Measurements from ENCODE around the gene DGUOK. TPM values are rescaled to one million over a fixed set of nuclear protein-coding genes. Genes with fewer than 3 reads are reported as not detected.

Gene DGUOK
- total and polyA plus RNA-seq, 2 experiments from 2014 or later: 50.9 to 116 TPM

DNA sequence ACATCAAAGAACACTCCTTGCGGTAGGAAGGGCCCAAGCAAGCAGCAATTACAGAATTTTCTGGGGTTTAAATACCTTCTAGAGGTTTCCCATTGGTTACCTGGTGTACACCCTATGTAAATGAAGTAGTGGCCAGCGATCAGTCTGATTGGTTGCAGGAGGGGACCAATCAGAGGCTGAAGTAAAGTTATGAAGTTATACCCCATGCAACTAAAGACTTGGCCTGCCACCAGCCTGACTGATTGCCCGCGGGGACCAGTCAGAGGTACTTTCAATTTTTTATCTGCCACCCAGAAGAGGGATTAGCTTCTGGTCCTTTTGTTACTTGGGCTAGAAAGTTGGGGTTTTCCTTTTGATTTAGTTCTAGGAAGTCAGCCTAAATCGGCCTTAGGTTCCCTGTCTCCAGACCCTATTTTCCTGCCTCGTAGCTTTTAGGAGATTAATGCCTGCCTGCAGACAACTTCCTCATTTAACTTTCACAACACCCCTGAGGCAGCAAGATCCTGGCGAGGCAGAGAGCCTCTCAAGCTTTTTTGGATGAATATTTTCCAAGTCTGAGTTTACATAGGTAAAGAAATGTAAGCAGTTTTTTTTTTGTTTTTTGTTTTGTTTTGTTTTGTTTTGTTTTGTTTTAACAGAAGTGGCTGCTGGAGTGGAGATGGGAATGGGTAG, 1.5 kb upstream of the DGUOK start:
- Histone ChIP-seq H3K9me3 (ENCODE audit: low read depth) (no peaks in the 10 kb centered on the region), H3K4me1 (ENCODE audit: insufficient read depth) (peaks cover 12% of the 10 kb centered on the region), H2AFZ (peak overlapping the region; percentile 74; the same call in 1 of the 2 replicates), H3K36me3 (ENCODE audit: low read depth) (no peaks in the 10 kb centered on the region), H3K9me2 (ENCODE audit: insufficient read depth) (no peaks in the 10 kb centered on the region), H3K9ac (no peak overlapping the region), H3F3A (ENCODE audit: insufficient read depth) (peaks cover 21% of the 10 kb centered on the region; the same call in 1 of the 2 replicates), H3K4me2 (ENCODE audit: unreplicated experiment) (no peak overlapping the region), H4K20me1 (ENCODE audit: insufficient read depth) (peaks cover 4% of the 10 kb centered on the region; the same call in 1 of the 2 replicates), H3K79me2 (ENCODE audit: insufficient read depth) (peaks cover 34% of the 10 kb centered on the region), H3K4me3 (no peak overlapping the region), H3K27me3 (replicated peaks; ENCODE audit: insufficient read depth) (peaks cover 8% of the 10 kb centered on the region; the same call in 1 of the 2 replicates), H3K27ac (no peak overlapping the region)
- in situ Hi-C loops (cut with MboI): no loop called here
- no peak for DNase-seq
- TF ChIP-seq EZH2phosphoT487 (IDR thresholded peaks at IDR 0.05; ENCODE audit: insufficient read depth, low read depth) (no peak), EZH2 (IDR thresholded peaks at IDR 0.05; ENCODE audit: insufficient read depth, poor library complexity, severe bottlenecking) (no peak)
- 74 to 81% methylated on average over 7 of the region's 7 CpGs for WGBS, 2 experiments (ENCODE audit: low coverage in 1 of 2, low lambda C conversion rate in 2 of 2, missing lambda C conversion rate in 2 of 2)

DNA sequence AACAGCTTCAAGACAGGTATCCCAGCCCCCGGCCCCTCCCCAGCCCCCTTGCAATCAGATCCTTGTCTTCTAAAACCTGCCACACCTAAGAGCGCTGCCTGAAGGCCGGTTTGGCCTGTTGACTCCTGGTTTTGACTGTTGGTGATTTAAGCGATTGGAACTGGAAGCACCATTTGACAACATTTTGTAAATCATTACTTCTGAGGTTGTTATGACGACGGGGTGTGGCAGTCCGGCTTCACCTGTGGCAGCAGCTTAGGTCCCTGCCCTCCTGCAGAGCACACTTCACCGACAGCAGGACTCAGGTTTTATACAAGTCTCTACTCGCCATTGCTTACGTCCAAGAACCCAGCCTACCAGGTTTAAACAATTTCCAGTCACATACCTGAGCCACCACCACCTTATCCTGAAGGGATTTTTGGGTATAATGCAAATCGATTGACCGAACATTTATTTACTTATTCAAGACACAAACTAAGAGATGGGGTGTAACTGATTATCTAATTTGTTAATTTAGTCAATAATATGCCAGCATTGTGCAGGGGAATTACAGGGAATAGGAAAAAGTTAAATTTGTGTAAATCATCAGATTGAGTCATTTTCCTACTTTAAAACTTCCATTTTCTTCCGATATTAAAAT, 707 bp upstream of the DGUOK start:
- in situ Hi-C loops (cut with MboI): no loop called here
- H3K4me2 ChIP-seq (ENCODE audit: unreplicated experiment): peak overlapping the region; percentile 96
- peak overlapping the region; percentile 94 for H3K9ac ChIP-seq
- H3K4me1 ChIP-seq (ENCODE audit: insufficient read depth): peaks cover 12% of the 10 kb centered on the region
- no peaks in the 10 kb centered on the region for H3K36me3 ChIP-seq (ENCODE audit: low read depth)
- no peak for DNase-seq
- peak overlapping the region; percentile 79 for H3K4me3 ChIP-seq
- peaks cover 5% of the 10 kb centered on the region; the same call in 1 of the 2 replicates for H3K27me3 ChIP-seq (replicated peaks; ENCODE audit: insufficient read depth)
- no peak for TF ChIP-seq EZH2 (IDR thresholded peaks at IDR 0.05; ENCODE audit: insufficient read depth, poor library complexity, severe bottlenecking)
- TF ChIP-seq EZH2phosphoT487 (IDR thresholded peaks at IDR 0.05; ENCODE audit: insufficient read depth, low read depth): no peak
- WGBS, 2 experiments (ENCODE audit: low coverage in 1 of 2, low lambda C conversion rate in 2 of 2, missing lambda C conversion rate in 2 of 2): 65 to 66% methylated on average over 13 of the region's 13 CpGs
- H3F3A ChIP-seq (ENCODE audit: insufficient read depth): peaks cover 25% of the 10 kb centered on the region; the same call in 1 of the 2 replicates
- peak overlapping the region; percentile 74 for H2AFZ ChIP-seq
- no peak overlapping the region for H3K27ac ChIP-seq
- H3K79me2 ChIP-seq (ENCODE audit: insufficient read depth): peaks cover 39% of the 10 kb centered on the region
- H4K20me1 ChIP-seq (ENCODE audit: insufficient read depth): peaks cover 6% of the 10 kb centered on the region; the same call in 1 of the 2 replicates
- H3K9me2 ChIP-seq (ENCODE audit: insufficient read depth): no peaks in the 10 kb centered on the region
- no peaks in the 10 kb centered on the region for H3K9me3 ChIP-seq (ENCODE audit: low read depth)

DNA sequence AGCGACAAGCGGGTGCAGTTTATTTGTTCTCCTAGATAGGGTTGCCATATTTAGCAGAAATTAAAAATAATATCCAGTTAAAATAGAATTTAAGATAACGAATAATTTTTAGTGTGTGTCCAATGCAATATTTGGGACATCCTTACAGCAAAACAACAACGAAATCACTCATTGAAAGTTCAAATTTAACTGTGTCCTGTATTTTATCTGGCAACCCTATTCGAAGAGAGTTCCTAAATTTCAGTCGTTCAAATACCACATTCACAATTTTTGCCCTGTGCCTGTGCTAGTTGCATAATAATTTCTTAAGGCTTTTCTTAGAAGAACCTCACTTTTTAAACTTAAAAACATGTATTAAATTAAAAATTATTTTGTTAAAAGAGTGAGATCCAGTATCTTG, 664 bp downstream of the DGUOK start:
- Histone ChIP-seq H3F3A (ENCODE audit: insufficient read depth) (peaks cover 39% of the 10 kb centered on the region), H2AFZ (peak overlapping the region; percentile 74), H3K27ac (peak overlapping the region; percentile 84), H3K4me1 (ENCODE audit: insufficient read depth) (peaks cover 19% of the 10 kb centered on the region), H4K20me1 (ENCODE audit: insufficient read depth) (peaks cover 8% of the 10 kb centered on the region; the same call in 1 of the 2 replicates), H3K9me3 (ENCODE audit: low read depth) (no peaks in the 10 kb centered on the region), H3K79me2 (ENCODE audit: insufficient read depth) (peaks cover 46% of the 10 kb centered on the region), H3K4me2 (ENCODE audit: unreplicated experiment) (peak overlapping the region; percentile 84), H3K27me3 (replicated peaks; ENCODE audit: insufficient read depth) (no peaks in the 10 kb centered on the region), H3K36me3 (ENCODE audit: low read depth) (no peaks in the 10 kb centered on the region), H3K9ac (peak overlapping the region; percentile 94), H3K4me3 (peak overlapping the region; percentile 79), H3K9me2 (ENCODE audit: insufficient read depth) (no peaks in the 10 kb centered on the region)
- no peak for DNase-seq
- no peak for TF ChIP-seq EZH2phosphoT487 (IDR thresholded peaks at IDR 0.05; ENCODE audit: insufficient read depth, low read depth)
- no peak for TF ChIP-seq EZH2 (IDR thresholded peaks at IDR 0.05; ENCODE audit: insufficient read depth, poor library complexity, severe bottlenecking)
- in situ Hi-C loops (cut with MboI): no loop called here
- 1 to 3% methylated on average over 6 of the region's 6 CpGs for WGBS, 2 experiments (ENCODE audit: low coverage in 1 of 2, low lambda C conversion rate in 2 of 2, missing lambda C conversion rate in 2 of 2)

GRCh38 chr2:73928963-73929347, 2.3 kb downstream of the DGUOK start:
- no peak for DNase-seq
- no peak for TF ChIP-seq EZH2phosphoT487 (IDR thresholded peaks at IDR 0.05; ENCODE audit: insufficient read depth, low read depth)
- TF ChIP-seq EZH2 (IDR thresholded peaks at IDR 0.05; ENCODE audit: insufficient read depth, poor library complexity, severe bottlenecking): no peak
- H3K9ac ChIP-seq: no peak overlapping the region
- in situ Hi-C loops (cut with MboI): no loop called here
- H4K20me1 ChIP-seq (ENCODE audit: insufficient read depth): peaks cover 17% of the 10 kb centered on the region
- peaks cover 29% of the 10 kb centered on the region for H3K4me1 ChIP-seq (ENCODE audit: insufficient read depth)
- H3K27ac ChIP-seq: no peak overlapping the region
- H3F3A ChIP-seq (ENCODE audit: insufficient read depth): peaks cover 53% of the 10 kb centered on the region
- no peak overlapping the region for H3K4me3 ChIP-seq
- H3K27me3 ChIP-seq (replicated peaks; ENCODE audit: insufficient read depth): no peaks in the 10 kb centered on the region
- H3K9me3 ChIP-seq (ENCODE audit: low read depth): no peaks in the 10 kb centered on the region
- H3K79me2 ChIP-seq (ENCODE audit: insufficient read depth): peaks cover 62% of the 10 kb centered on the region
- H2AFZ ChIP-seq: no peak overlapping the region
- H3K9me2 ChIP-seq (ENCODE audit: insufficient read depth): no peaks in the 10 kb centered on the region
- WGBS, 2 experiments (ENCODE audit: low coverage in 1 of 2, low lambda C conversion rate in 2 of 2, missing lambda C conversion rate in 2 of 2): 94 to 97% methylated on average over 2 of the region's 2 CpGs
- H3K4me2 ChIP-seq (ENCODE audit: unreplicated experiment): no peak overlapping the region
- H3K36me3 ChIP-seq (ENCODE audit: low read depth): no peaks in the 10 kb centered on the region
